Endothelial cell of umbilical vein (primary cell): ENCODE data around the gene ITPR1. TPM values are rescaled to one million over a fixed set of nuclear protein-coding genes. Genes with fewer than 3 reads are reported as not detected.

Experiments used
- BruUV-seq: library from RNA; stranded (reverse); fragments of 400-500 nt; replicated peaks from 2 replicates; lab custom pipeline; 2021; lab: Mats Ljungman, UMichigan
- CTCF ChIA-PET: fragments of 300-600, 350-600 bp; sonication (Branson Sonifier 250); formaldehyde crosslinking; loops from one replicate; lab custom pipeline; 2021; ENCODE audit warnings: antibody characterized with exemption, inconsistent platforms; lab: Charles Lee
- POLR2A ChIA-PET: fragments of 300-600, 350-600 bp; sonication (Branson Sonifier 250); formaldehyde crosslinking; loops from one replicate; lab custom pipeline; 2021; ENCODE audit warnings: antibody characterized with exemption, inconsistent platforms; lab: Charles Lee
- DNase-seq: peaks from one replicate; pipeline ENCODE4 v3.0.0-alpha.2; 2011; ENCODE audit warnings: low read depth, low spot score
- FAIRE-seq: peaks from 2 replicates; lab custom pipeline; 2011; peaks lifted over from hg19 to GRCh38; lab: Jason Lieb, UNC
- H2AFZ ChIP-seq: 2 replicates; pipeline ENCODE4 v1.6.0; 2012; ENCODE audit warnings: low read depth, low read length, control low read depth, inconsistent platforms
- H3K27ac ChIP-seq: 2 replicates; pipeline ENCODE4 v1.5.1; 2011; ENCODE audit warnings: low read depth, mild to moderate bottlenecking, control low read depth, low read length, moderate library complexity; ENCODE audit not compliant: insufficient read depth
- H3K27me3 ChIP-seq, 2 experiments: 2 replicates each; pipeline versions ENCODE4 v1.6.0 to v1.6.1; 2011; ENCODE audit warnings: low read length in 2 of 2, mixed read lengths in 1 of 2; ENCODE audit not compliant: control insufficient read depth in 2 of 2, insufficient read depth in 2 of 2
- H3K36me3 ChIP-seq, 2 experiments: 2 replicates in 1 of 2; 3 replicates in 1 of 2; pipeline ENCODE4 v1.5.1; 2011; ENCODE audit warnings: low read length in 2 of 2, mild to moderate bottlenecking in 1 of 2, moderate library complexity in 1 of 2; ENCODE audit not compliant: control insufficient read depth in 2 of 2, insufficient read depth in 2 of 2; ENCODE audit errors: extremely low read depth in 1 of 2
- H3K4me1 ChIP-seq: 3 replicates; pipeline ENCODE4 v1.5.1; 2011; ENCODE audit warnings: mild to moderate bottlenecking, low read length; ENCODE audit not compliant: control insufficient read depth, insufficient read depth; ENCODE audit errors: extremely low read depth
- H3K4me2 ChIP-seq: 2 replicates; pipeline ENCODE4 v1.6.1; 2011; ENCODE audit warnings: low read length, control low read depth, mixed read lengths; ENCODE audit not compliant: insufficient read depth
- H3K4me3 ChIP-seq, 3 experiments: fragments of 200-600 bp in 1 of 3; sonication (generic), shearing (Covaris generic) in 1 of 3; replicated peaks in 1 of 3; 2 replicates each; pipeline ENCODE4 v1.5.1; 2011 to 2016; ENCODE audit warnings: control low read depth in 3 of 3, low read length in 3 of 3, mild to moderate bottlenecking in 2 of 3, inconsistent platforms in 1 of 3, low read depth in 1 of 3, moderate library complexity in 1 of 3; ENCODE audit not compliant: insufficient read depth in 1 of 3
- H3K79me2 ChIP-seq: 2 replicates; pipeline ENCODE4 v1.6.0; 2012; ENCODE audit warnings: low read length, inconsistent platforms; ENCODE audit not compliant: control insufficient read depth, insufficient read depth
- H3K9ac ChIP-seq: replicated peaks from 2 replicates; pipeline ENCODE3; 2011; ENCODE audit warnings: low read length, control low read depth; ENCODE audit not compliant: insufficient read depth; ENCODE audit errors: extremely low read depth
- H3K9me1 ChIP-seq: replicated peaks from 3 replicates; pipeline ENCODE4 v1.6.0; 2011; ENCODE audit warnings: mild to moderate bottlenecking, low read length; ENCODE audit not compliant: control insufficient read depth, insufficient read depth; ENCODE audit errors: extremely low read depth
- H3K9me3 ChIP-seq: replicated peaks from 2 replicates; pipeline ENCODE4 v1.5.1; 2012; ENCODE audit warnings: low read length, inconsistent platforms; ENCODE audit not compliant: control insufficient read depth, insufficient read depth
- H4K20me1 ChIP-seq: replicated peaks from 2 replicates; pipeline ENCODE3; 2011; ENCODE audit warnings: mild to moderate bottlenecking, low read length; ENCODE audit not compliant: control insufficient read depth, insufficient read depth; ENCODE audit errors: extremely low read depth
- CTCF ChIP-seq, 2 donors: IDR thresholded peaks; 1 replicate in 1 of 2; 2 replicates in 1 of 2; pipeline ENCODE4 v1.5.1; 2011; ENCODE audit warnings: low read length in 2 of 2, mild to moderate bottlenecking in 2 of 2, moderate library complexity in 2 of 2, control low read depth in 1 of 2, inconsistent platforms in 1 of 2, low read depth in 1 of 2; ENCODE audit not compliant: insufficient read depth in 1 of 2; ENCODE audit errors: extremely low read depth in 1 of 2
- EZH2 ChIP-seq: IDR thresholded peaks from 2 replicates; pipeline ENCODE4 v1.6.1; 2012; ENCODE audit warnings: borderline replicate concordance, low read depth, mild to moderate bottlenecking, moderate library complexity, low read length, inconsistent platforms; ENCODE audit not compliant: severe bottlenecking
- FOS ChIP-seq: IDR thresholded peaks from 2 replicates; pipeline ENCODE4 v1.6.1; 2011; ENCODE audit warnings: mild to moderate bottlenecking, low read length, moderate library complexity, borderline replicate concordance; ENCODE audit not compliant: insufficient read depth
- GATA2 ChIP-seq: IDR thresholded peaks from 2 replicates; pipeline ENCODE4 v1.7.0; 2011; ENCODE audit warnings: low read depth, mild to moderate bottlenecking, moderate library complexity, mixed read lengths, low read length; ENCODE audit not compliant: insufficient read length, insufficient read depth
- JUN ChIP-seq: IDR thresholded peaks from 2 replicates; pipeline ENCODE4 v1.6.1; 2011; ENCODE audit warnings: borderline replicate concordance, low read depth; ENCODE audit not compliant: insufficient read length, insufficient read depth
- MAX ChIP-seq: IDR thresholded peaks from 2 replicates; pipeline ENCODE4 v1.6.1; 2011; ENCODE audit not compliant: insufficient read depth, insufficient read length
- MYC ChIP-seq: IDR thresholded peaks from one replicate; pipeline ENCODE4 v1.6.1; 2011; ENCODE audit warnings: mild to moderate bottlenecking, low read depth, low read length
- POLR2A ChIP-seq: IDR thresholded peaks from 2 replicates; pipeline ENCODE4 v1.6.1; 2012; ENCODE audit warnings: low read depth, mild to moderate bottlenecking, control low read depth, low read length
- POLR2AphosphoS5 ChIP-seq: IDR thresholded peaks from 2 replicates; pipeline ENCODE4 v1.6.1; 2012; ENCODE audit warnings: low read depth, mild to moderate bottlenecking, control low read depth, low read length, moderate library complexity; ENCODE audit not compliant: insufficient read depth
- dilution Hi-C: fragments of 300-500 bp; cut with MboI; formaldehyde crosslinking; loops from one replicate; pipeline ENCODE4 v1.15.0; 2019; ENCODE audit warnings: low sequenced_read_pairs; ENCODE audit not compliant: extremely low pct_ligation_motif_present
- intact Hi-C: fragments of 100-400 bp; cut with micrococcal nuclease; formaldehyde crosslinking; loops from one replicate; pipeline ENCODE4 v1.10.0; 2022
- polyA plus RNA-seq, 4 experiments: library from polyadenylated mRNA; depleted of rRNA in 3 of 4; stranded (reverse) in 3 of 4; unstranded in 1 of 4; fragments of >200 nt; gene quantifications; 2 replicates each; pipeline versions ENCODE4 v1.2.1 to v1.2.3, GENCODE V29; 2011 to 2012; ENCODE audit warnings: missing spikeins in 1 of 4
- total RNA-seq: library from RNA; stranded (reverse); gene quantifications from 2 replicates; pipeline ENCODE4 v1.2.3, GENCODE V29; 2021

ITPR1 gene
- total and polyA plus RNA-seq, 2 donors (not counting 3 experiments of a cell fraction or from before 2014, with no cell fraction given), result 5.1 to 16.1 TPM

- FAIRE-seq (no peak), DNase-seq (no peak)
- POLR2A ChIA-PET, result no interaction called here
- Histone ChIP-seq H3K9me3 (no peaks in the 10 kb centered on the region), H3K9ac (no peak overlapping the region), H3K79me2 (no peaks in the 10 kb centered on the region), H3K27me3 (no peaks in the 10 kb centered on the region), H4K20me1 (no peaks in the 10 kb centered on the region), H3K27ac (no peak overlapping the region), H3K4me2 (no peak overlapping the region), H3K4me1 (no peaks in the 10 kb centered on the region), H3K36me3 (no peaks in the 10 kb centered on the region), H3K4me3 (no peak overlapping the region), H2AFZ (no peak overlapping the region), H3K9me1 (no peaks in the 10 kb centered on the region)
- CTCF ChIA-PET, result no interaction called here
- dilution Hi-C loops, result no loop called here
- TF ChIP-seq FOS (no peak), CTCF (IDR thresholded peaks at IDR 0.05; ENCODE audit: extremely low read depth in 1 of 2, insufficient read depth in 1 of 2, low read depth in 1 of 2, low read length in 2 of 2) (no peak), JUN (no peak), POLR2AphosphoS5 (no peak), EZH2 (no peak), MYC (no peak), GATA2 (no peak), POLR2A (no peak), MAX (no peak)
- no TSS peak for BruUV-seq
- intact Hi-C loops, result no loop called here
These were observed 185.2 kb downstream of the ITPR1 start for GRCh38 chr3:4678320-4678719.
